ENCODE measurements around the gene LRP1B. TPM values are rescaled to one million over a fixed set of nuclear protein-coding genes. Genes with fewer than 3 reads are reported as not detected.

The LRP1B gene
- polyA plus RNA-seq, 1 donor, result 1.0 TPM

- H3K27ac ChIP-seq (ENCODE audit: low read length), result no peak overlapping the region
- no peaks in the 10 kb centered on the region for H3K36me3 ChIP-seq (ENCODE audit: control insufficient read depth, insufficient read depth, low read length)
- DNase-seq, result no peak
- H3K27me3 ChIP-seq (ENCODE audit: control insufficient read depth, insufficient read depth, low read length), result no peaks in the 10 kb centered on the region
- no peaks in the 10 kb centered on the region for H3K4me1 ChIP-seq (ENCODE audit: control insufficient read depth, insufficient read depth, low read length)
- H3K9me3 ChIP-seq (ENCODE audit: control insufficient read depth, low read depth, low read length), result no peaks in the 10 kb centered on the region
- no CpG with 5 or more reads among the region's 2 CpGs for WGBS (ENCODE audit: insufficient coverage, low lambda C conversion rate)
- H3K4me3 ChIP-seq (ENCODE audit: low read length), result no peak overlapping the region
Measured at GRCh38 chr2:141513853-141514252, 617.0 kb downstream of the LRP1B start.

GRCh38 chr2:141508806-141509595, 621.8 kb downstream of the LRP1B start:
- WGBS (ENCODE audit: insufficient coverage, low lambda C conversion rate), result 17% methylated on average over 1 of the region's 5 CpGs
- Histone ChIP-seq H3K36me3 (ENCODE audit: control insufficient read depth, insufficient read depth, low read length) (no peaks in the 10 kb centered on the region), H3K27me3 (ENCODE audit: control insufficient read depth, insufficient read depth, low read length) (no peaks in the 10 kb centered on the region), H3K4me1 (ENCODE audit: control insufficient read depth, insufficient read depth, low read length) (no peaks in the 10 kb centered on the region), H3K9me3 (ENCODE audit: control insufficient read depth, low read depth, low read length) (no peaks in the 10 kb centered on the region), H3K4me3 (ENCODE audit: low read length) (no peak overlapping the region), H3K27ac (ENCODE audit: low read length) (no peak overlapping the region)
- DNase-seq, result no peak

GRCh38 chr2:141508086-141508752, 622.6 kb downstream of the LRP1B start:
- no peaks in the 10 kb centered on the region for H3K27me3 ChIP-seq (ENCODE audit: control insufficient read depth, insufficient read depth, low read length)
- H3K36me3 ChIP-seq (ENCODE audit: control insufficient read depth, insufficient read depth, low read length), result no peaks in the 10 kb centered on the region
- H3K27ac ChIP-seq (ENCODE audit: low read length), result no peak overlapping the region
- H3K4me1 ChIP-seq (ENCODE audit: control insufficient read depth, insufficient read depth, low read length), result no peaks in the 10 kb centered on the region
- no peaks in the 10 kb centered on the region for H3K9me3 ChIP-seq (ENCODE audit: control insufficient read depth, low read depth, low read length)
- no peak overlapping the region for H3K4me3 ChIP-seq (ENCODE audit: low read length)
- DNase-seq, result no peak

GRCh38 chr2:141506135-141506534, 624.7 kb downstream of the LRP1B start:
- Histone ChIP-seq H3K36me3 (ENCODE audit: control insufficient read depth, insufficient read depth, low read length) (no peaks in the 10 kb centered on the region), H3K4me3 (ENCODE audit: low read length) (no peak overlapping the region), H3K27me3 (ENCODE audit: control insufficient read depth, insufficient read depth, low read length) (no peaks in the 10 kb centered on the region), H3K27ac (ENCODE audit: low read length) (no peak overlapping the region), H3K9me3 (ENCODE audit: control insufficient read depth, low read depth, low read length) (no peaks in the 10 kb centered on the region), H3K4me1 (ENCODE audit: control insufficient read depth, insufficient read depth, low read length) (no peaks in the 10 kb centered on the region)
- no peak for DNase-seq
- no CpG with 5 or more reads among the region's 2 CpGs for WGBS (ENCODE audit: insufficient coverage, low lambda C conversion rate)

- Histone ChIP-seq H3K27ac (ENCODE audit: low read length) (no peak overlapping the region), H3K36me3 (ENCODE audit: control insufficient read depth, insufficient read depth, low read length) (no peaks in the 10 kb centered on the region), H3K4me1 (ENCODE audit: control insufficient read depth, insufficient read depth, low read length) (no peaks in the 10 kb centered on the region), H3K9me3 (ENCODE audit: control insufficient read depth, low read depth, low read length) (no peaks in the 10 kb centered on the region), H3K4me3 (ENCODE audit: low read length) (no peak overlapping the region), H3K27me3 (ENCODE audit: control insufficient read depth, insufficient read depth, low read length) (no peaks in the 10 kb centered on the region)
- no peak for DNase-seq
- WGBS (ENCODE audit: insufficient coverage, low lambda C conversion rate), result no CpG with 5 or more reads among the region's 1 CpG
Measured at GRCh38 chr2:141501752-141502151, 629.1 kb downstream of the LRP1B start.

GRCh38 chr2:141499123-141499522, 631.7 kb downstream of the LRP1B start:
- Histone ChIP-seq H3K36me3 (ENCODE audit: control insufficient read depth, insufficient read depth, low read length) (no peaks in the 10 kb centered on the region), H3K4me3 (ENCODE audit: low read length) (no peak overlapping the region), H3K27ac (ENCODE audit: low read length) (no peak overlapping the region), H3K4me1 (ENCODE audit: control insufficient read depth, insufficient read depth, low read length) (no peaks in the 10 kb centered on the region), H3K9me3 (ENCODE audit: control insufficient read depth, low read depth, low read length) (no peaks in the 10 kb centered on the region), H3K27me3 (ENCODE audit: control insufficient read depth, insufficient read depth, low read length) (no peaks in the 10 kb centered on the region)
- DNase-seq, result no peak
- 100% methylated on average over 5 of the region's 6 CpGs for WGBS (ENCODE audit: insufficient coverage, low lambda C conversion rate)

- WGBS (ENCODE audit: insufficient coverage, low lambda C conversion rate), result no CpG with 5 or more reads among the region's 1 CpG
- Histone ChIP-seq H3K4me3 (ENCODE audit: low read length) (no peak overlapping the region), H3K27me3 (ENCODE audit: control insufficient read depth, insufficient read depth, low read length) (no peaks in the 10 kb centered on the region), H3K27ac (ENCODE audit: low read length) (no peak overlapping the region), H3K9me3 (ENCODE audit: control insufficient read depth, low read depth, low read length) (no peaks in the 10 kb centered on the region), H3K4me1 (ENCODE audit: control insufficient read depth, insufficient read depth, low read length) (no peaks in the 10 kb centered on the region), H3K36me3 (ENCODE audit: control insufficient read depth, insufficient read depth, low read length) (no peaks in the 10 kb centered on the region)
- DNase-seq, result no peak
Measured at GRCh38 chr2:141498561-141498960, 632.3 kb downstream of the LRP1B start.

GRCh38 chr2:141497272-141497671, 633.5 kb downstream of the LRP1B start:
- H3K9me3 ChIP-seq (ENCODE audit: control insufficient read depth, low read depth, low read length), result no peaks in the 10 kb centered on the region
- 73% methylated on average over 2 of the region's 4 CpGs for WGBS (ENCODE audit: insufficient coverage, low lambda C conversion rate)
- DNase-seq, result no peak

GRCh38 chr2:141496810-141497209, 634.0 kb downstream of the LRP1B start:
- no peak for DNase-seq
- H3K27me3 ChIP-seq (ENCODE audit: control insufficient read depth, insufficient read depth, low read length), result no peaks in the 10 kb centered on the region
- no peak overlapping the region for H3K27ac ChIP-seq (ENCODE audit: low read length)
- 90% methylated on average over 1 of the region's 2 CpGs for WGBS (ENCODE audit: insufficient coverage, low lambda C conversion rate)
- H3K9me3 ChIP-seq (ENCODE audit: control insufficient read depth, low read depth, low read length), result no peaks in the 10 kb centered on the region
- H3K4me1 ChIP-seq (ENCODE audit: control insufficient read depth, insufficient read depth, low read length), result no peaks in the 10 kb centered on the region
- H3K4me3 ChIP-seq (ENCODE audit: low read length), result no peak overlapping the region
- H3K36me3 ChIP-seq (ENCODE audit: control insufficient read depth, insufficient read depth, low read length), result no peaks in the 10 kb centered on the region

More at GRCh38 chr2:141497272-141497671, 633.5 kb downstream of the LRP1B start:
- Histone ChIP-seq H3K36me3 (ENCODE audit: control insufficient read depth, insufficient read depth, low read length) (no peaks in the 10 kb centered on the region), H3K4me1 (ENCODE audit: control insufficient read depth, insufficient read depth, low read length) (no peaks in the 10 kb centered on the region), H3K4me3 (ENCODE audit: low read length) (no peak overlapping the region), H3K27me3 (ENCODE audit: control insufficient read depth, insufficient read depth, low read length) (no peaks in the 10 kb centered on the region), H3K27ac (ENCODE audit: low read length) (no peak overlapping the region)

GRCh38 chr2:141493936-141494335, 636.9 kb downstream of the LRP1B start:
- no peaks in the 10 kb centered on the region for H3K9me3 ChIP-seq (ENCODE audit: control insufficient read depth, low read depth, low read length)
- no peak for DNase-seq

GRCh38 chr2:141492816-141493215, 638.0 kb downstream of the LRP1B start:
- H3K4me1 ChIP-seq (ENCODE audit: control insufficient read depth, insufficient read depth, low read length), result no peaks in the 10 kb centered on the region
- H3K27ac ChIP-seq (ENCODE audit: low read length), result no peak overlapping the region
- no peak overlapping the region for H3K4me3 ChIP-seq (ENCODE audit: low read length)
- DNase-seq, result no peak
- H3K36me3 ChIP-seq (ENCODE audit: control insufficient read depth, insufficient read depth, low read length), result no peaks in the 10 kb centered on the region
- H3K27me3 ChIP-seq (ENCODE audit: control insufficient read depth, insufficient read depth, low read length), result no peaks in the 10 kb centered on the region
- H3K9me3 ChIP-seq (ENCODE audit: control insufficient read depth, low read depth, low read length), result no peaks in the 10 kb centered on the region
- 60% methylated on average over 1 of the region's 3 CpGs for WGBS (ENCODE audit: insufficient coverage, low lambda C conversion rate)

More at GRCh38 chr2:141493936-141494335, 636.9 kb downstream of the LRP1B start:
- H3K27ac ChIP-seq (ENCODE audit: low read length), result no peak overlapping the region
- H3K36me3 ChIP-seq (ENCODE audit: control insufficient read depth, insufficient read depth, low read length), result no peaks in the 10 kb centered on the region
- H3K4me1 ChIP-seq (ENCODE audit: control insufficient read depth, insufficient read depth, low read length), result no peaks in the 10 kb centered on the region
- no peaks in the 10 kb centered on the region for H3K27me3 ChIP-seq (ENCODE audit: control insufficient read depth, insufficient read depth, low read length)
- WGBS (ENCODE audit: insufficient coverage, low lambda C conversion rate), result no CpG with 5 or more reads among the region's 1 CpG
- no peak overlapping the region for H3K4me3 ChIP-seq (ENCODE audit: low read length)

Data from large intestine (tissue), 3 donors.